ENCODE measurements around the gene KSR1.

The KSR1 gene

DNA sequence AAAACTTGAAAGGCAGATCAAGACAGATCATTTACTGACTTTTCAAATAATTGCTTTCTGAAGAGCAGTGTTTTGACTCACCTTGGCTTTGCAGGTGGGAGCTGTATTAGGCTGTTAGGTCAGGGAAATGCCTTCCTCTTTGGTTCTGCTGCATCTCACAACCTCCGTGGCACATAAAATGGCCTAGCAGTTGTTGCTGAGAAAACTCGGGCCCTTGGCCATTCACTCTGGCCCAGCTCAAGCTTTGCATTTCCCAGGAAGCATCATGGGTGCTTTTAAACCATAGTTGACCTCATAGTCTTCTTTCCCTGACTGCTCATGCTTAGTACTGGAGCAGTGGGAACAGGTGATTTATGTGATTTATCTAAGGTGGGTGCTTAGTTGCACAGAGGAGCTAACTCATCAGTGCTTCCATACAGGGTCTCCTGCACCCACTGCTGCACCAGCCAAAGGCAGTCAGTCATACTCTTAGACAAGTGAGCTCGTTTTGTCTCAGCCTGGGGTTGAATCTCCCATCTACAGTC lies 83.6 kb downstream of the KSR1 start:
- CTCF ChIA-PET, result no interaction called here
- no peak for DNase-seq (ENCODE audit: extremely low spot score)
- POLR2A ChIA-PET, result interaction anchor here (1.3 kb wide), 1 partner anchor 20 kb away, joined by 4 read pairs; no protein-coding TSS in a partner anchor
- TF ChIP-seq HDGF (IDR thresholded peaks at IDR 0.05; ENCODE audit: borderline replicate concordance), result no peak
- no peak for TF ChIP-seq SUZ12 (IDR thresholded peaks at IDR 0.05)
- TF ChIP-seq ARNT (IDR thresholded peaks at IDR 0.05), result no peak
- TF ChIP-seq, protein P1, sequence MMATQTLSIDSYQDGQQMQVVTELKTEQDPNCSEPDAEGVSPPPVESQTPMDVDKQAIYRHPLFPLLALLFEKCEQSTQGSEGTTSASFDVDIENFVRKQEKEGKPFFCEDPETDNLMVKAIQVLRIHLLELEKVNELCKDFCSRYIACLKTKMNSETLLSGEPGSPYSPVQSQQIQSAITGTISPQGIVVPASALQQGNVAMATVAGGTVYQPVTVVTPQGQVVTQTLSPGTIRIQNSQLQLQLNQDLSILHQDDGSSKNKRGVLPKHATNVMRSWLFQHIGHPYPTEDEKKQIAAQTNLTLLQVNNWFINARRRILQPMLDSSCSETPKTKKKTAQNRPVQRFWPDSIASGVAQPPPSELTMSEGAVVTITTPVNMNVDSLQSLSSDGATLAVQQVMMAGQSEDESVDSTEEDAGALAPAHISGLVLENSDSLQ (IDR thresholded peaks at IDR 0.05), result no peak
- no peak for TF ChIP-seq NFRKB (IDR thresholded peaks at IDR 0.05)
- no peak for TF ChIP-seq FOXM1 (IDR thresholded peaks at IDR 0.05; ENCODE audit: borderline replicate concordance)
- no peak for TF ChIP-seq FOXA1 (IDR thresholded peaks at IDR 0.05)
- TF ChIP-seq TARDBP (IDR thresholded peaks at IDR 0.05), result no peak
- TF ChIP-seq ZNF384 (IDR thresholded peaks at IDR 0.05), result no peak
- no peak for TF ChIP-seq CTBP1 (IDR thresholded peaks at IDR 0.05; ENCODE audit: borderline replicate concordance)
- no peak for TF ChIP-seq FOXK2 (IDR thresholded peaks at IDR 0.05)
- no peak for TF ChIP-seq LEF1 (IDR thresholded peaks at IDR 0.05; ENCODE audit: borderline replicate concordance)
- TF ChIP-seq L3MBTL2 (conservative IDR thresholded peaks at IDR 0.05), result no peak
- TF ChIP-seq BHLHE40 (IDR thresholded peaks at IDR 0.05; ENCODE audit: borderline replicate concordance), result no peak

DNA sequence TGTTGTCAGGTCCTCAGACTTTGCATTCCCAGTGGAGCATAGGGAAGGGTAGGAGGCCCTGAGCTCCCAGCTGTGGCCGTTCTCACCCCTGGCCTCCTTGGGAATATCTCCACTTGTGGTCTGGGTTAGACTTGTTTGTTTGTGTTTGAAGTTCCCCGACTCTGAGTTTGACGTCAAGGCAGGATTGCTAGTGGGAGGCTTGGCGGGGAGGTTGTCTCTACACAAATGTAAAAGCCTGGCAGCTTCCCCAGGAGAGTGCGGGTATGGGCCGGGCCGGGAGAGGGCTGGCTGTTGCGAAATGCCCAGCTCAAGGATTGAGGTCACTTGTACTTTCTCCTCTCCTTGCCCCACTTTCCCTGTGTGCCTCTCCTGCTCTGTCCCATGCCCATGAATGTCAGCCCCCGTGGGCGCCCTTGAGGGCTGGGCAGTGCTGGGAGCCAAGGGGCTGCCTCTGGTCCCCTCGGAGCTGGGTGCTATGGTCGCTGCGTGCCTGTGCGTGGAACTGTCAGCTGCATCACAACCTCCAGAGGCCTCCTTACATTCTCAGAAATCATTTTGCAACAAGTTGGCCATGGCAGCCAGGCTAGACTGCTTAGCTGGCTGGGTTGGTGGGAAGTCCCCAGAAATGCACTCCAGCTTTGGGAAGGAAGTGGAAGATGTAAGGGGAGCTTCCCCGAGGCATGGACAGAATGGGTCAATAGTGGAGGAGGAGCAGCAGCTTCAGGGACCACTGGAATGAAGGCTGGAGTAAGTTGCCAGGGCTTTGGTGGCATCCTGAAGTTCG lies 84.3 kb downstream of the KSR1 start:
- ChIA-PET CTCF (no interaction called here), POLR2A (interaction anchor here (0.8 to 1.3 kb wide), 2 partner anchors 20 to 187 kb away, joined by 3 to 4 read pairs; no protein-coding TSS in a partner anchor)
- DNase-seq (ENCODE audit: extremely low spot score), result no peak
- TF ChIP-seq ARNT (IDR thresholded peaks at IDR 0.05) (no peak), NFRKB (IDR thresholded peaks at IDR 0.05) (no peak), ZNF384 (IDR thresholded peaks at IDR 0.05) (no peak), FOXA1 (IDR thresholded peaks at IDR 0.05) (no peak), BHLHE40 (IDR thresholded peaks at IDR 0.05; ENCODE audit: borderline replicate concordance) (no peak), CTBP1 (IDR thresholded peaks at IDR 0.05; ENCODE audit: borderline replicate concordance) (no peak), LEF1 (IDR thresholded peaks at IDR 0.05; ENCODE audit: borderline replicate concordance) (no peak), SUZ12 (IDR thresholded peaks at IDR 0.05) (no peak), ELF4 (IDR thresholded peaks at IDR 0.05) (no peak), FOXM1 (IDR thresholded peaks at IDR 0.05; ENCODE audit: borderline replicate concordance) (no peak), L3MBTL2 (conservative IDR thresholded peaks at IDR 0.05) (no peak), TARDBP (IDR thresholded peaks at IDR 0.05) (no peak), HDGF (IDR thresholded peaks at IDR 0.05; ENCODE audit: borderline replicate concordance) (no peak)
- TF ChIP-seq, protein P1 (IDR thresholded peaks at IDR 0.05), result no peak

DNA sequence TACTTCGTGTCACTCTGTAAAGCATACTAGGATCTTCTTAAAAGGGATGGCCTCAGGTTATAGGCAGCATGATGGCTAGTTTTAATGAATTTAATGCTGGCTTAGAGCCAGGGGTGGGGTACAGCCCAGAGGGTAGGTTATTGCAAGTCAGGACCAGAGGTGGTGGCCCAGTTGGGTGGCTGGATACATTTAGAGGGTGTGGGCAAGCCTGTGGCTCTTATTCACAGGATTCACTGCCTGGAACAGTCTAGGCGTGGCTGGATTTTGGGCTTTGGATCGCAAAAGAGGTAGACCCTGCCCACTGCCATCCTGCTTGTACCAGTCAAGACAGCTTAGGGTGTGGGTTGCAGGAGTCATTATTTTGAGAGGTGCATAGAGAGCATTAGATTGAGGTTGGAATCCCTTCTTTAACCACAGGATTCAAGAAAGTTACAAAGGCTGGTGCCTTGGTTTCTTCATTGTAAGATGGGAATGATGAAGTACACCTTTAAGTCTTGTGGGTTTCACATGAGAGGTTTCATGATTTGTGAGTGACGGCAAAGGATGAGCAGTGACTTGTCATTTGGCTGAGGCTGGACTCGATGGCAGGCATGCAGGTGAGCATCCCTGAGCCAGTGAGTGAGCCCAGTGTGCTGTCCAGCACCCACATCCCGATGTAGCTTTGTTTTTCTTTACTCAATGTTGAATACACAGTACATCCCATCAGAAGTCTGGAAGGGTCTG lies 85.2 kb downstream of the KSR1 start:
- ChIA-PET POLR2A (no interaction called here), CTCF (no interaction called here)
- no peak for DNase-seq (ENCODE audit: extremely low spot score)
- TF ChIP-seq L3MBTL2 (conservative IDR thresholded peaks at IDR 0.05) (no peak), FOXM1 (IDR thresholded peaks at IDR 0.05; ENCODE audit: borderline replicate concordance) (no peak)

DNA sequence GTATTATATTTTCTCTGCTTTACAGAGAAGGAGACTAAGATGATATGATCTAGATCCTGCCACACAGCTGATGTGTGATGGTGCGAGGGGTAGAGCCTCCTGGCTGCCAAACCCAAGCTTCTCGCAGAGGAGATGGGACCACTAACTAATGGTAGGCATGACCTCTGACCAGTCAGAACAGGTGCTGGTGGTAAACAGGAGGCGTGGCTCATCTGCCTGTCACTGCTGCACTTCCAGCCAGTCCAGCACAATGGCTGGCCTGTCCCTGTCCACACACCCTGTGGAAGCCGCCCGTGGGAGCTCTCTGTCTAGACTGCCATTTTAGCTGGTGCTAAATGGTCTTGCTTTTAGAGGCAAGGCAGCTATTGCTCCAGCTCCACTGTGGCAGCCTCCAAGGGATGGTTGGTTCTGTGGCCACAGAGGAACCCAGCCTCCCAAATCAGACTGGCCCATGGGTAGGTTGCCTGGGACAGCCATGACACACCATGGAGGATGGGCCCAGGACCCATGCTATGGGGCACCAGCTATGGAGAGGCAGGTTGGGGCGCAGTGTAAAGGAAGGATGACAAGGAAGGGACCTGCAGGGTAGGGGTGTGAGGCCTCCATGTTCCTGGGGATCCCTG lies 86.7 kb downstream of the KSR1 start:
- ChIA-PET CTCF (no interaction called here), POLR2A (no interaction called here)
- no peak for DNase-seq (ENCODE audit: extremely low spot score)
- no peak for TF ChIP-seq SUZ12 (IDR thresholded peaks at IDR 0.05)
- no peak for TF ChIP-seq LEF1 (IDR thresholded peaks at IDR 0.05; ENCODE audit: borderline replicate concordance)
- TF ChIP-seq BHLHE40 (IDR thresholded peaks at IDR 0.05; ENCODE audit: borderline replicate concordance), result no peak
- TF ChIP-seq, protein P1 (IDR thresholded peaks at IDR 0.05), result no peak
- TF ChIP-seq SP1 (IDR thresholded peaks at IDR 0.05), result no peak
- no peak for TF ChIP-seq TARDBP (IDR thresholded peaks at IDR 0.05)
- no peak for TF ChIP-seq FOXM1 (IDR thresholded peaks at IDR 0.05; ENCODE audit: borderline replicate concordance)
- no peak for TF ChIP-seq ZNF384 (IDR thresholded peaks at IDR 0.05)
- no peak for TF ChIP-seq FOXA1 (IDR thresholded peaks at IDR 0.05)
- TF ChIP-seq FOXK2 (IDR thresholded peaks at IDR 0.05), result no peak
- no peak for TF ChIP-seq HDGF (IDR thresholded peaks at IDR 0.05; ENCODE audit: borderline replicate concordance)
- no peak for TF ChIP-seq L3MBTL2 (conservative IDR thresholded peaks at IDR 0.05)
- TF ChIP-seq ELF4 (IDR thresholded peaks at IDR 0.05), result no peak
- TF ChIP-seq ARNT (IDR thresholded peaks at IDR 0.05), result no peak
- TF ChIP-seq NFRKB (IDR thresholded peaks at IDR 0.05), result no peak

DNA sequence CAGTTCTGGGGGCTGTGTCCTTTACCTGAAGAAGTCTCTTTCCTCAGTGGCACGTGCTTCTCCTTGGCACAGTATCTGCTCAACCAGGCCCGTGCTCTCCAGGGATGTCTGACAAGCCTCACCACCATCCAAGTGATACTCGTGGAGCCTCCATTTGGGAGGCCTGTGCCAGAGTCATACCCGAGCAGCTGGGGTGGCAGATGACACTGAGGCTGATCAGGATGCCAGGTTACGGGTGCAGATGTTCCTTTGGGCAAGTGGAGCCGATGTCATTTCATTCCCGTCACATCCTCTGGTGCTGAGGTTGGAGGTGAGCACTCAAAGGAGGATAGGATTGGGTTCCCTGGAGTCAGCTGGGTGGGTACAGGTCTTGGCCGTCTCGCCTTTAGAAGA lies 87.2 kb downstream of the KSR1 start:
- TF ChIP-seq ZNF384 (IDR thresholded peaks at IDR 0.05) (no peak), SUZ12 (IDR thresholded peaks at IDR 0.05) (no peak), NFRKB (IDR thresholded peaks at IDR 0.05) (no peak), TARDBP (IDR thresholded peaks at IDR 0.05) (no peak)
- ChIA-PET CTCF (no interaction called here), POLR2A (no interaction called here)
- DNase-seq (ENCODE audit: extremely low spot score), result no peak
